Thyroid gland (tissue), 4 donors: Measurements from ENCODE around the gene SLC25A6. TPM values are rescaled to one million over a fixed set of nuclear protein-coding genes. Genes with fewer than 3 reads are reported as not detected.

Experiments used
- DNase-seq, 2 donors: peaks; one replicate each; pipeline ENCODE4 v3.0.0-alpha.2; 2019
- H3K27ac ChIP-seq, 3 donors: fragments of 200-600 bp; sonication (generic); 1 replicate in 2 of 3; 2 replicates in 1 of 3; pipeline ENCODE4 v1.5.1; 2016 to 2019; ENCODE audit warnings: mild to moderate bottlenecking in 1 of 3, moderate library complexity in 1 of 3
- H3K27me3 ChIP-seq: fragments of 200-600 bp; sonication (generic); one replicate; pipeline ENCODE4 v1.5.1; 2019
- H3K36me3 ChIP-seq, 2 donors: fragments of 200-600 bp; sonication (generic); one replicate each; pipeline ENCODE4 v1.5.1; 2016 to 2019
- H3K4me1 ChIP-seq, 2 donors: fragments of 200-600 bp; sonication (generic); one replicate each; pipeline ENCODE4 v1.5.1; 2017 to 2019
- H3K4me3 ChIP-seq, 3 donors: fragments of 200-600 bp; sonication (generic); replicated peaks in 1 of 3; 1 replicate in 2 of 3; 2 replicates in 1 of 3; pipeline ENCODE4 v1.5.1; 2016; ENCODE audit warnings: mild to moderate bottlenecking in 1 of 3
- H3K9me3 ChIP-seq: fragments of 200-600 bp; sonication (generic); one replicate; pipeline ENCODE4 v1.5.1; 2017
- POLR2A ChIP-seq, 2 donors: fragments of 450-650 bp; IDR thresholded peaks; one replicate each; pipeline ENCODE4 v1.6.1; 2017; ENCODE audit warnings: antibody characterized with exemption in 2 of 2, mild to moderate bottlenecking in 2 of 2, moderate library complexity in 1 of 2
- WGBS, 2 donors: methylation state at CpG; one replicate each; pipeline ENCODE4 v1.1.5; 2017; 5-methylcytosine and 5-hydroxymethylcytosine counted together
- intact Hi-C: fragments of 100-400 bp; cut with DNase I; formaldehyde crosslinking; loops from one replicate; pipeline ENCODE4 v1.15.1; 2023
- total RNA-seq, 4 donors: library from RNA; depleted of rRNA; stranded (reverse); fragments of >200 nt; gene quantifications; one replicate each; pipeline ENCODE4 v1.2.3, GENCODE V29; 2016
- TF ChIP-seq, protein P1 (sequence below), 6 experiments: fragments of 200-600 bp in 3 of 6; fragments of 450-650 bp in 3 of 6; sonication (generic) in 3 of 6; IDR thresholded peaks; one replicate each; pipeline ENCODE4 v1.5.1; 2016 to 2019; ENCODE audit warnings: antibody characterized with exemption in 6 of 6, mild to moderate bottlenecking in 2 of 6, inconsistent platforms in 1 of 6, moderate library complexity in 1 of 6

The SLC25A6 gene
- total RNA-seq, 4 donors from 2014 or later, result 219 to 397 (median 320) TPM

DNA sequence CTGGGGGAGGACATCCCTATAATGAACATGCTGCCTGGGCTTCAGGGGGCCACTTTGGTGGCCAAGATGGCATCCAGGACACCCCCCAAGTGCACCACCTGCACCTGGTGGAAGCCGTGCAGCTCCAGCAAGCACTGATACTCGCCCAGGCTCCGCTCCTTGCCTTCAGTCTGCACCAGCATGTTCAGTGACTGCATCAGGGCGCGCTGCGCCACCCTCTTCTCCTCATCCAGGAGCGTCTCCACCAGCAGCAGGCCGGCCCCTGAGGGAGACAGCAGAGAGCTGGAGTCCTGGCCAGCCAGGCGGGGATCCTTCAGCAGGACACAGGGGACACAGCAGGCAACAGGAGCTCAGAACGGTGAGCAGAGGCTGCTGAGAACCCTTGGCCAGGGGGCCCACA lies 11.3 kb upstream of the SLC25A6 start:
- H3K4me1 ChIP-seq, result no peaks in the 10 kb centered on the region
- no peak overlapping the region for H3K27ac ChIP-seq
- intact Hi-C loops, result no loop called here
- H3K27me3 ChIP-seq, result no peaks in the 10 kb centered on the region
- H3K9me3 ChIP-seq, result no peaks in the 10 kb centered on the region
- 96% methylated on average over 3 to 10 of the region's 10 CpGs for WGBS, 2 donors
- H3K4me3 ChIP-seq, result no peak overlapping the region
- H3K36me3 ChIP-seq, result peaks cover 28 to 34% of the 10 kb centered on the region in 2 donors
- no peak for DNase-seq
- TF ChIP-seq, protein P1, sequence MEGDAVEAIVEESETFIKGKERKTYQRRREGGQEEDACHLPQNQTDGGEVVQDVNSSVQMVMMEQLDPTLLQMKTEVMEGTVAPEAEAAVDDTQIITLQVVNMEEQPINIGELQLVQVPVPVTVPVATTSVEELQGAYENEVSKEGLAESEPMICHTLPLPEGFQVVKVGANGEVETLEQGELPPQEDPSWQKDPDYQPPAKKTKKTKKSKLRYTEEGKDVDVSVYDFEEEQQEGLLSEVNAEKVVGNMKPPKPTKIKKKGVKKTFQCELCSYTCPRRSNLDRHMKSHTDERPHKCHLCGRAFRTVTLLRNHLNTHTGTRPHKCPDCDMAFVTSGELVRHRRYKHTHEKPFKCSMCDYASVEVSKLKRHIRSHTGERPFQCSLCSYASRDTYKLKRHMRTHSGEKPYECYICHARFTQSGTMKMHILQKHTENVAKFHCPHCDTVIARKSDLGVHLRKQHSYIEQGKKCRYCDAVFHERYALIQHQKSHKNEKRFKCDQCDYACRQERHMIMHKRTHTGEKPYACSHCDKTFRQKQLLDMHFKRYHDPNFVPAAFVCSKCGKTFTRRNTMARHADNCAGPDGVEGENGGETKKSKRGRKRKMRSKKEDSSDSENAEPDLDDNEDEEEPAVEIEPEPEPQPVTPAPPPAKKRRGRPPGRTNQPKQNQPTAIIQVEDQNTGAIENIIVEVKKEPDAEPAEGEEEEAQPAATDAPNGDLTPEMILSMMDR (IDR thresholded peaks at IDR 0.05), result no peak
- no peak for TF ChIP-seq POLR2A (IDR thresholded peaks at IDR 0.05)

DNA sequence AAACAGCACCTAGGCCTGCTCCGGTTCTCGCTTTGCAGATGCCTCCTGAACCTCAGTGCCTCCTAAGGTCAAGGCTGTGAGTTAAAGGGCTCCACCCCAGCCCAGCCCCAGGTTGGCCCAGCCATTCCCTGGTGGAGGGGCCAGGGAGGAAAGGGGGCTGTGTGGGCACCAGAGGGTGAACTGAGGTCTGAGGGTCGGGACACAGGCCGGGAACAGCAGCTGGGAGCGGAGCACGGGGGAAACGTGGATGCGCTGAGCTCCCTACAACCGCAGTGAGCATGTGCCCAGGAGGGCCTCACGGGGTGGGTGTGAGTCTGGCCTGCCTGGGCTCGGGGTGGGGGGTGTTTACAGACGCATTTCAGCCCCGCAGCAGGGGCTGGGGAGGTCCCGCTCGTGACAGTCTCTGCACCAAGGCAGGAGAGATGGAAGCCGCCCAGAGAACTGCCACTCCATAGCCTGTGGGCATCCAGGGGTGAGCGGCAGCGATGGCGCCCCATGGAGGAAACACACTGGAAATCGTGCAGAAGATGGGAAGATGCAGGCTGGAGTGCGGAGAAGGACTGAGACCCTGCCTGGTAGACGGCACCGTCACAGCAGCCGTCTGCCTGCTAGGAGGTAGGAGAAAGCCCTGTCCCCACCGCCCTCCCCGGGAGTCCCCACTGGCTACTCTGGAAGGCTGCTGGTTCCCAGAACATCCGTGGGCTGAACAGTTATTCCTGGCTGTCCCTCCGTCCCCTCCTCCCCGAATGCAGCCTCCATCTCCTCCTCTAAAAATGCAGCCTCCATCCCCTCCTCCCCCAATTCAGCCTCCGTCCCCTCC lies 9.9 kb upstream of the SLC25A6 start:
- Histone ChIP-seq H3K27ac (no peak overlapping the region), H3K27me3 (no peaks in the 10 kb centered on the region), H3K9me3 (no peaks in the 10 kb centered on the region), H3K36me3 (peaks cover 19 to 29% of the 10 kb centered on the region in 2 donors), H3K4me3 (no peak overlapping the region), H3K4me1 (no peaks in the 10 kb centered on the region)
- no peak for TF ChIP-seq POLR2A (IDR thresholded peaks at IDR 0.05)
- TF ChIP-seq, protein P1 (IDR thresholded peaks at IDR 0.05), result no peak
- WGBS, 2 donors, result 92 to 93% methylated on average over 30 of the region's 30 CpGs
- intact Hi-C loops, result no loop called here
- DNase-seq, result no peak

DNA sequence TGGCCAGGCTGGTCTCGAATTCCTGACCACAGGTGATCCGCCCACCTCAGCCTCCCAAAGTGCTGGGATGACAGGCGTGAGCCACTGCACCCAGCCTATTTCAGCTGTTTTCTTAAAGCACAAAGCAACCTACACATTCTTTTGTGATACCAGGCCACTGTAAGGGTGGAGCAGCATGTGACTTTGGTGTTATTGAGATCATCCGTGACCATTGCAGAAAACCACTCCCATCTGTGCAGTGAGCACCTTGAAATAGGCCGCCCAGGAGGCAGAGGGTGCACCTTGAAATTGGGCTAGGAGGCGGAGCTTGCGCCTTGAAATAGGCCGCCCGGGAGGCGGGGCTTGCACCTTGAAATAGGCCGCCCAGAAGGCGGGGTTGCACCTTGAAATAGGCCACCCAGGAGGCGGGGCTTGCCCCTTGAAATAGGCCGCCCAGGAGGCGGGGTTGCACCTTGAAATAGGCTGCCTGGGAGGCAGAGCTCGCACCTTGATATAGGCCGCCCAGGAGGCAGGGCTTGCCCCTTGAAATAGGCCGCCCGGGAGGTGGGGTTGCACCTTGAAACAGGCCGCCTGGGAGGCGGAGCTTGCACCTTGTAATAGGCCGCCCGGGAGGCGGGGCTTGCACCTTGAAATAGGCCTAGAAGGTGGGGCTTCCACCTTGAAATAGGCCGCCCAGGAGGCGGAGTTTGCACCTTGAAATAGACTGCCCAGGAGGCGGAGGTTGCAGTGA lies 9.0 kb upstream of the SLC25A6 start:
- intact Hi-C loops, result no loop called here
- DNase-seq, result no peak
- H3K4me3 ChIP-seq, result no peak overlapping the region
- H3K9me3 ChIP-seq, result no peaks in the 10 kb centered on the region
- H3K4me1 ChIP-seq, result no peaks in the 10 kb centered on the region
- H3K27ac ChIP-seq, result no peak overlapping the region
- TF ChIP-seq, protein P1 (IDR thresholded peaks at IDR 0.05), result no peak
- TF ChIP-seq POLR2A (IDR thresholded peaks at IDR 0.05), result no peak
- WGBS, 2 donors, result 90 to 91% methylated on average over 22 to 27 of the region's 27 CpGs
- no peaks in the 10 kb centered on the region for H3K27me3 ChIP-seq
- peaks cover 19 to 21% of the 10 kb centered on the region in 2 donors for H3K36me3 ChIP-seq

DNA sequence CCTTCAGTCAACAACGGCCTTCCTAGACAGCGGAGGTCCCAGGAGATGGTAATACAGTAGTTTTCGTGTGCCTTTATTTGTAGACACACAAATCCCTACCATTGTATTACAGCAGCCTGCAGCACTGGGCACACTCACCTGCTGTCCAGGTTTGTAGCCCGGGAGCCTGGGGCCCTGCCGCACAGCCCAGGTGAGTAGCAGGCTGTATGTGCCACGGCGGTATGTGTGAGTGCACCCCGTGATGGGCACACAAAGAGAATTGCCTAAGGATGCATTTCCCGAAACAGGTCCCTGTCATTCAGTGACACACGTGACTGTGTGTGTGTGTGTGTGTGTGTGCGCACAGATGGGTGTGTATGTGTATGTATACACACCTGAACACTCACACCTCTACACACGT lies 8.1 kb upstream of the SLC25A6 start:
- Histone ChIP-seq H3K4me3 (no peak overlapping the region), H3K36me3 (peaks cover 15 to 19% of the 10 kb centered on the region in 2 donors), H3K9me3 (no peaks in the 10 kb centered on the region), H3K4me1 (peaks cover 1 to 2% of the 10 kb centered on the region in 2 donors), H3K27me3 (no peaks in the 10 kb centered on the region), H3K27ac (no peak overlapping the region)
- TF ChIP-seq POLR2A (IDR thresholded peaks at IDR 0.05), result no peak
- TF ChIP-seq, protein P1 (IDR thresholded peaks at IDR 0.05), result no peak
- 94 to 97% methylated on average over 12 of the region's 12 CpGs for WGBS, 2 donors
- no peak for DNase-seq
- intact Hi-C loops, result no loop called here
